K562 (cell line): ENCODE measurements around the gene FTSJ3. TPM values are rescaled to one million over a fixed set of nuclear protein-coding genes. Genes with fewer than 3 reads are reported as not detected.

ENCODE experiments used
- ATAC-seq: fragments of 200-7000 bp; cut with Tn5 transposase; 3 replicates; pipeline ENCODE4 v1.9.1; 2020; ENCODE audit warnings: moderate library complexity
- BruUV-seq: library from RNA; stranded (reverse); fragments of 400-500 nt; replicated peaks from 2 replicates; lab custom pipeline; 2021; lab: Mats Ljungman, UMichigan
- CTCF ChIA-PET: fragments of 300-600 bp; formaldehyde crosslinking; extraction: SDS; loops from one replicate; lab custom pipeline; 2021; ENCODE audit warnings: low intra/inter-chr PET ratio; lab: Yijun Ruan, JAX
- POLR2A ChIA-PET: fragments of 300-600, 350-650 bp; sonication (Branson Sonifier 250); formaldehyde crosslinking; extraction: SDS; loops from one replicate; lab custom pipeline; 2021; ENCODE audit warnings: antibody characterized with exemption, inconsistent platforms; lab: Yijun Ruan, JAX
- DNase-seq, 4 experiments: peaks; one replicate each; pipeline versions ENCODE4 v3.0.0 to v3.0.0-alpha.2; 2011 to 2018; ENCODE audit warnings: low spot score in 3 of 4, mixed read lengths in 3 of 4; ENCODE audit errors: extremely low read depth in 1 of 4
- FAIRE-seq: peaks from 2 replicates; lab custom pipeline; 2011; peaks lifted over from hg19 to GRCh38; lab: Jason Lieb, UNC
- H2AFZ ChIP-seq: 2 replicates; pipeline ENCODE4 v1.6.0; 2011; ENCODE audit warnings: low read depth, low read length, control low read depth, inconsistent platforms
- H3K27ac ChIP-seq: fragments of 200-600 bp; 3 replicates; pipeline ENCODE4 v1.8.0; 2011; ENCODE audit warnings: low read depth, mild to moderate bottlenecking, control low read depth, inconsistent platforms, low read length, moderate library complexity, mixed read lengths; ENCODE audit errors: extremely low read depth
- H3K27me3 ChIP-seq, 2 experiments: fragments of 300-600 bp in 1 of 2; 2 replicates in 1 of 2; 3 replicates in 1 of 2; pipeline versions ENCODE4 v1.6.0 to v1.8.0; 2011; ENCODE audit warnings: inconsistent platforms in 2 of 2, low read length in 2 of 2, mild to moderate bottlenecking in 1 of 2, mixed read lengths in 1 of 2, moderate library complexity in 1 of 2; ENCODE audit not compliant: control insufficient read depth in 2 of 2, insufficient read depth in 2 of 2
- H3K36me3 ChIP-seq: fragments of 300-600 bp; 3 replicates; pipeline ENCODE4 v1.8.0; 2011; ENCODE audit warnings: mild to moderate bottlenecking, low read length, inconsistent platforms; ENCODE audit not compliant: control insufficient read depth, insufficient read depth
- H3K4me1 ChIP-seq, 2 experiments: fragments of 200-600 bp in 1 of 2; replicated peaks in 1 of 2; 2 replicates in 1 of 2; 3 replicates in 1 of 2; pipeline versions ENCODE4 v1.5.1 to v1.8.0; 2011; ENCODE audit warnings: inconsistent platforms in 2 of 2, low read length in 2 of 2, mild to moderate bottlenecking in 1 of 2, mixed read lengths in 1 of 2, moderate library complexity in 1 of 2; ENCODE audit not compliant: control insufficient read depth in 2 of 2, insufficient read depth in 2 of 2
- H3K4me2 ChIP-seq: 2 replicates; pipeline ENCODE4 v1.6.1; 2011; ENCODE audit warnings: low read length, control low read depth, inconsistent platforms, mixed read lengths; ENCODE audit not compliant: insufficient read depth
- H3K4me3 ChIP-seq: fragments of 200-600 bp; sonication (generic), shearing (Covaris generic); 2 replicates; pipeline ENCODE4 v1.5.1; 2016; ENCODE audit warnings: control low read depth, inconsistent platforms
- H3K79me2 ChIP-seq: fragments of 200-600 bp; 3 replicates; pipeline ENCODE4 v1.8.0; 2011; ENCODE audit warnings: low read length, inconsistent platforms; ENCODE audit not compliant: control insufficient read depth, insufficient read depth
- H3K9ac ChIP-seq, 2 experiments: 2 replicates each; pipeline versions ENCODE4 v1.6.0 to v1.6.1; 2011; ENCODE audit warnings: low read depth in 2 of 2, low read length in 2 of 2, control low read depth in 1 of 2, inconsistent platforms in 1 of 2, mild to moderate bottlenecking in 1 of 2, mixed read lengths in 1 of 2; ENCODE audit not compliant: insufficient read depth in 1 of 2
- H3K9me1 ChIP-seq: one replicate; pipeline ENCODE4 v1.6.0; 2011; ENCODE audit warnings: inconsistent platforms, mild to moderate bottlenecking, low read length, moderate library complexity; ENCODE audit not compliant: control insufficient read depth, insufficient read depth
- H3K9me3 ChIP-seq: replicated peaks from 2 replicates; pipeline ENCODE4 v1.5.1; 2011; ENCODE audit warnings: low read depth, low read length, inconsistent platforms; ENCODE audit not compliant: control insufficient read depth, insufficient read depth
- H4K20me1 ChIP-seq: replicated peaks from 2 replicates; pipeline ENCODE4 v1.6.1; 2011; ENCODE audit warnings: low read length, inconsistent platforms, mixed read lengths; ENCODE audit not compliant: control insufficient read depth, insufficient read depth
- CBFA2T3 ChIP-seq: fragments of 450-650 bp; IDR thresholded peaks from 2 replicates; pipeline ENCODE4 v1.6.1; 2017
- DACH1 ChIP-seq: fragments of 450-650 bp; IDR thresholded peaks from 2 replicates; pipeline ENCODE4 v1.6.1; 2018; ENCODE audit not compliant: partially characterized antibody
- DDX20 ChIP-seq: fragments of 450-650 bp; IDR thresholded peaks from 2 replicates; pipeline ENCODE4 v1.6.1; 2016; ENCODE audit warnings: missing genetic modification characterization, low read depth, mild to moderate bottlenecking, missing compliant biosample characterization, moderate library complexity
- DPF2 ChIP-seq: fragments of 450-650 bp; IDR thresholded peaks from 2 replicates; pipeline ENCODE4 v1.6.1; 2016
- EGR1 ChIP-seq: fragments of 450-650 bp; conservative IDR thresholded peaks from 2 replicates; pipeline ENCODE4 v1.6.1; 2017; ENCODE audit warnings: mild to moderate bottlenecking
- POLR2A ChIP-seq: fragments of 450-650 bp; conservative IDR thresholded peaks from 2 replicates; pipeline ENCODE4 v1.6.1; 2016
- POLR2G ChIP-seq: fragments of 200-400 bp; formaldehyde crosslinking; IDR thresholded peaks from 2 replicates; pipeline ENCODE4 v1.6.1; 2017; ENCODE audit warnings: low read depth, mild to moderate bottlenecking, antibody characterized with exemption, low read length, moderate library complexity
- RFX1 ChIP-seq: fragments of 450-650 bp; IDR thresholded peaks from 2 replicates; pipeline ENCODE4 v1.6.1; 2016; ENCODE audit warnings: mild to moderate bottlenecking, moderate library complexity
- SAFB2 ChIP-seq: fragments of 200-400 bp; formaldehyde crosslinking; IDR thresholded peaks from 2 replicates; pipeline ENCODE4 v1.6.1; 2018; ENCODE audit warnings: borderline replicate concordance, low read length, low read depth, moderate library complexity; ENCODE audit not compliant: severe bottlenecking
- SMARCA5 ChIP-seq: fragments of 450-650 bp; IDR thresholded peaks from 2 replicates; pipeline ENCODE4 v1.6.1; 2016
- SREBF1 ChIP-seq: fragments of 150-350 bp; IDR thresholded peaks from 2 replicates; pipeline ENCODE4 v1.6.1; 2014; ENCODE audit warnings: antibody characterized with exemption, low read depth, low read length, borderline replicate concordance
- SUPT5H ChIP-seq: fragments of 450-650 bp; IDR thresholded peaks from 2 replicates; pipeline ENCODE4 v1.6.1; 2016
- YY1 ChIP-seq, 3 experiments: IDR thresholded peaks; 2 replicates each; pipeline ENCODE4 v1.6.1; 2011; ENCODE audit warnings: low read length in 2 of 3, mild to moderate bottlenecking in 2 of 3, moderate library complexity in 2 of 3, borderline replicate concordance in 1 of 3, control low read depth in 1 of 3, low read depth in 1 of 3; ENCODE audit not compliant: insufficient read depth in 3 of 3, insufficient replicate concordance in 2 of 3, control insufficient read depth in 1 of 3, insufficient read length in 1 of 3; ENCODE audit errors: extremely low read depth in 1 of 3
- ZNF263 ChIP-seq: sonication (generic); formaldehyde crosslinking; IDR thresholded peaks from 2 replicates; pipeline ENCODE4 v1.8.0; 2022; ENCODE audit warnings: mild to moderate bottlenecking, missing genetic modification reagents, borderline replicate concordance
- ZNF316 ChIP-seq: fragments of 450-650 bp; IDR thresholded peaks from 2 replicates; pipeline ENCODE4 v1.6.1; 2016
- WGBS: fragments of 100-300 bp; shearing (Covaris generic); methylation state at CpG from one replicate; pipeline ENCODE4 v1.1.6; 2016; ENCODE audit warnings: low coverage, mixed read lengths; ENCODE audit not compliant: insufficient coverage; ENCODE audit errors: missing lambda C conversion rate; 5-methylcytosine and 5-hydroxymethylcytosine counted together
- in situ Hi-C: fragments of 300-500 bp; cut with MboI; formaldehyde crosslinking; loops from 4 replicates; pipeline ENCODE4 v1.15.0; 2018; ENCODE audit warnings: inconsistent platforms, mixed read lengths
- intact Hi-C: fragments of 100-400 bp; cut with micrococcal nuclease; formaldehyde crosslinking; loops from 2 replicates; pipeline ENCODE4 v1.14.2; 2022
- polyA plus RNA-seq, 8 experiments: library from polyadenylated mRNA; depleted of rRNA in 4 of 8; stranded (reverse) in 5 of 8; unstranded in 3 of 8; fragments of >200 nt; fragmentation: Nextera tagmentation in 2 of 8; fragmentation: Illumina TruSeq in 1 of 8; extraction: Ambion mirVana in 2 of 8; extraction: Trizol in 1 of 8; gene quantifications; 2 replicates each; pipeline versions ENCODE4 v1.2.1 to v1.2.3, GENCODE V29; 2011 to 2014; ENCODE audit warnings: inconsistent platforms in 1 of 8, missing spikeins in 1 of 8
- total RNA-seq, 7 experiments: library from RNA; depleted of rRNA in 6 of 7; stranded (reverse); fragments of >200 nt in 6 of 7; fragmentation: Illumina TruSeq in 2 of 7; extraction: Trizol in 2 of 7; gene quantifications; 2 replicates each; pipeline versions ENCODE4 v1.2.1 to v1.2.3, GENCODE V29; 2011 to 2021; ENCODE audit warnings: low replicate concordance in 1 of 7
- TF ChIP-seq, protein P1 (sequence below), 2 experiments: fragments of 450-650 bp; IDR thresholded peaks; 2 replicates each; pipeline ENCODE4 v1.6.1; 2016
- TF ChIP-seq, protein P2 (sequence below): sonication (generic); formaldehyde crosslinking; IDR thresholded peaks from 2 replicates; pipeline ENCODE4 v1.8.1; 2023; ENCODE audit warnings: mild to moderate bottlenecking, missing genetic modification reagents

Gene FTSJ3
- total and polyA plus RNA-seq, 9 of the 15 experiments (the other 6 are each of a cell fraction or from before 2014, with no cell fraction given), result 18.0 to 65.6 (median 52.4) TPM

DNA sequence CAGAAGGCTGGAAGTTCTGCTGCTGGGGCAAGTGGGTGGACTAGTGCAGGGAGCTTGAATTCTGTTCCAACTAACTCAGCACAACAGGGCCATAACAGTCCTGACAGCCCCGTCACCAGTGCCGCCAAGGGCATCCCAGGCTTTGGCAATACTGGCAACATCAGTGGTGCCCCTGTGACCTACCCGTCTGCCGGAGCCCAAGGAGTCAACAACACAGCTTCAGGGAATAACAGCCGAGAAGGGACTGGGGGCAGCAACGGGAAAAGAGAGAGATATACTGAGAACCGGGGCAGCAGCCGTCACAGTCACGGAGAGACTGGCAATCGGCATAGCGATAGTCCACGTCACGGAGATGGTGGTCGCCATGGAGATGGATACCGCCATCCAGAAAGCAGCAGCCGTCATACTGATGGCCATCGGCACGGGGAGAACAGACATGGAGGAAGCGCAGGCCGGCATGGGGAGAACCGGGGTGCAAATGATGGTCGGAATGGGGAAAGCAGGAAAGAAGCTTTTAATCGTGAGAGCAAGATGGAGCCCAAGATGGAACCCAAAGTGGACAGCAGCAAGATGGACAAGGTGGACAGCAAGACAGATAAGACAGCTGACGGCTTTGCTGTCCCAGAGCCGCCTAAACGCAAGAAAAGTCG lies 9.6 kb downstream of the FTSJ3 start:
- no peak overlapping the region for H3K4me3 ChIP-seq
- in situ Hi-C loops, result no loop called here
- H3K36me3 ChIP-seq, result peaks cover 100% of the 10 kb centered on the region
- H3K4me2 ChIP-seq, result no peak overlapping the region
- no peak for DNase-seq
- H3K9me1 ChIP-seq, result no peaks in the 10 kb centered on the region
- H2AFZ ChIP-seq, result no peak overlapping the region
- H3K27ac ChIP-seq, result no peak overlapping the region
- H4K20me1 ChIP-seq, result peaks cover 6% of the 10 kb centered on the region; the same call in 1 of the 2 replicates
- CTCF ChIA-PET, result no interaction called here
- no peak for TF ChIP-seq EGR1
- no peak for TF ChIP-seq ZNF316
- no peak for TF ChIP-seq SREBF1
- TF ChIP-seq CBFA2T3, result no peak
- TF ChIP-seq, protein P1, sequence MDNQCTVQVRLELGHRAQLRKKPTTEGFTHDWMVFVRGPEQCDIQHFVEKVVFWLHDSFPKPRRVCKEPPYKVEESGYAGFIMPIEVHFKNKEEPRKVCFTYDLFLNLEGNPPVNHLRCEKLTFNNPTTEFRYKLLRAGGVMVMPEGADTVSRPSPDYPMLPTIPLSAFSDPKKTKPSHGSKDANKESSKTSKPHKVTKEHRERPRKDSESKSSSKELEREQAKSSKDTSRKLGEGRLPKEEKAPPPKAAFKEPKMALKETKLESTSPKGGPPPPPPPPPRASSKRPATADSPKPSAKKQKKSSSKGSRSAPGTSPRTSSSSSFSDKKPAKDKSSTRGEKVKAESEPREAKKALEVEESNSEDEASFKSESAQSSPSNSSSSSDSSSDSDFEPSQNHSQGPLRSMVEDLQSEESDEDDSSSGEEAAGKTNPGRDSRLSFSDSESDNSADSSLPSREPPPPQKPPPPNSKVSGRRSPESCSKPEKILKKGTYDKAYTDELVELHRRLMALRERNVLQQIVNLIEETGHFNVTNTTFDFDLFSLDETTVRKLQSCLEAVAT (IDR thresholded peaks at IDR 0.05), result peak in 1 of 2 experiments; percentile 56; a peak in 1 of 4 replicates
- peak; percentile 62 for TF ChIP-seq RFX1
- no peak for TF ChIP-seq DPF2
- no peak for TF ChIP-seq SMARCA5
- TF ChIP-seq POLR2G, result peak; percentile 59
- TF ChIP-seq POLR2A, result peak; percentile 40; the same call in 1 of the 2 replicates
- TF ChIP-seq YY1 (IDR thresholded peaks at IDR 0.05; ENCODE audit: borderline replicate concordance in 1 of 3, control insufficient read depth in 1 of 3, extremely low read depth in 1 of 3, insufficient read depth in 3 of 3, insufficient read length in 1 of 3, insufficient replicate concordance in 2 of 3, low read depth in 1 of 3, low read length in 2 of 3), result peak in 1 of 3 experiments; percentile 12
- no peak for TF ChIP-seq DDX20
- no peak for TF ChIP-seq SAFB2
- peak; percentile 64; the same call in 1 of the 2 replicates for TF ChIP-seq SUPT5H
- TF ChIP-seq, protein P2, sequence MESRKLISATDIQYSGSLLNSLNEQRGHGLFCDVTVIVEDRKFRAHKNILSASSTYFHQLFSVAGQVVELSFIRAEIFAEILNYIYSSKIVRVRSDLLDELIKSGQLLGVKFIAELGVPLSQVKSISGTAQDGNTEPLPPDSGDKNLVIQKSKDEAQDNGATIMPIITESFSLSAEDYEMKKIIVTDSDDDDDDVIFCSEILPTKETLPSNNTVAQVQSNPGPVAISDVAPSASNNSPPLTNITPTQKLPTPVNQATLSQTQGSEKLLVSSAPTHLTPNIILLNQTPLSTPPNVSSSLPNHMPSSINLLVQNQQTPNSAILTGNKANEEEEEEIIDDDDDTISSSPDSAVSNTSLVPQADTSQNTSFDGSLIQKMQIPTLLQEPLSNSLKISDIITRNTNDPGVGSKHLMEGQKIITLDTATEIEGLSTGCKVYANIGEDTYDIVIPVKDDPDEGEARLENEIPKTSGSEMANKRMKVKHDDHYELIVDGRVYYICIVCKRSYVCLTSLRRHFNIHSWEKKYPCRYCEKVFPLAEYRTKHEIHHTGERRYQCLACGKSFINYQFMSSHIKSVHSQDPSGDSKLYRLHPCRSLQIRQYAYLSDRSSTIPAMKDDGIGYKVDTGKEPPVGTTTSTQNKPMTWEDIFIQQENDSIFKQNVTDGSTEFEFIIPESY, result peak; percentile 79
- no peak for TF ChIP-seq ZNF263 (CRISPR knock-in tag)
- TF ChIP-seq DACH1, result no peak
- TF ChIP-seq, all 486 proteins: peak for 7
- no peaks in the 10 kb centered on the region for H3K79me2 ChIP-seq
- no peaks in the 10 kb centered on the region for H3K9me3 ChIP-seq
- POLR2A ChIA-PET, result interaction anchor here (0.7 to 3.9 kb wide), 8 partner anchors 9 to 47 kb away, joined by 3 to 15 read pairs (median 4); partner anchors contain the start of genes CCDC47, DDX42, FTSJ3 and PSMC5
- no peak overlapping the region for H3K9ac ChIP-seq
- ATAC-seq (no peak), FAIRE-seq (no peak)
- TSS peak; percentile 64 for BruUV-seq
- H3K4me1 ChIP-seq, result no peaks in the 10 kb centered on the region; a peak in 1 of 5 replicates
- H3K27me3 ChIP-seq, result no peaks in the 10 kb centered on the region
- 95% methylated on average over 24 of the region's 27 CpGs for WGBS
- intact Hi-C loops, result no loop called here
